Endothelial cell of umbilical vein (primary cell): ENCODE measurements around the gene CARD9. TPM values are rescaled to one million over a fixed set of nuclear protein-coding genes. Genes with fewer than 3 reads are reported as not detected.

Source experiments
- BruUV-seq: library from RNA; stranded (reverse); fragments of 400-500 nt; replicated peaks from 2 replicates; lab custom pipeline; 2021; lab: Mats Ljungman, UMichigan
- CTCF ChIA-PET: fragments of 300-600, 350-600 bp; sonication (Branson Sonifier 250); formaldehyde crosslinking; loops from one replicate; lab custom pipeline; 2021; ENCODE audit warnings: antibody characterized with exemption, inconsistent platforms; lab: Charles Lee
- POLR2A ChIA-PET: fragments of 300-600, 350-600 bp; sonication (Branson Sonifier 250); formaldehyde crosslinking; loops from one replicate; lab custom pipeline; 2021; ENCODE audit warnings: antibody characterized with exemption, inconsistent platforms; lab: Charles Lee
- DNase-seq: peaks from one replicate; pipeline ENCODE4 v3.0.0-alpha.2; 2011; ENCODE audit warnings: low read depth, low spot score
- FAIRE-seq: peaks from 2 replicates; lab custom pipeline; 2011; peaks lifted over from hg19 to GRCh38; lab: Jason Lieb, UNC
- H2AFZ ChIP-seq: 2 replicates; pipeline ENCODE4 v1.6.0; 2012; ENCODE audit warnings: low read depth, low read length, control low read depth, inconsistent platforms
- H3K27ac ChIP-seq: 2 replicates; pipeline ENCODE4 v1.5.1; 2011; ENCODE audit warnings: low read depth, mild to moderate bottlenecking, control low read depth, low read length, moderate library complexity; ENCODE audit not compliant: insufficient read depth
- H3K27me3 ChIP-seq, 2 experiments: 2 replicates each; pipeline versions ENCODE4 v1.6.0 to v1.6.1; 2011; ENCODE audit warnings: low read length in 2 of 2, mixed read lengths in 1 of 2; ENCODE audit not compliant: control insufficient read depth in 2 of 2, insufficient read depth in 2 of 2
- H3K36me3 ChIP-seq, 2 experiments: 2 replicates in 1 of 2; 3 replicates in 1 of 2; pipeline ENCODE4 v1.5.1; 2011; ENCODE audit warnings: low read length in 2 of 2, mild to moderate bottlenecking in 1 of 2, moderate library complexity in 1 of 2; ENCODE audit not compliant: control insufficient read depth in 2 of 2, insufficient read depth in 2 of 2; ENCODE audit errors: extremely low read depth in 1 of 2
- H3K4me1 ChIP-seq: 3 replicates; pipeline ENCODE4 v1.5.1; 2011; ENCODE audit warnings: mild to moderate bottlenecking, low read length; ENCODE audit not compliant: control insufficient read depth, insufficient read depth; ENCODE audit errors: extremely low read depth
- H3K4me2 ChIP-seq: 2 replicates; pipeline ENCODE4 v1.6.1; 2011; ENCODE audit warnings: low read length, control low read depth, mixed read lengths; ENCODE audit not compliant: insufficient read depth
- H3K4me3 ChIP-seq, 3 experiments: fragments of 200-600 bp in 1 of 3; sonication (generic), shearing (Covaris generic) in 1 of 3; replicated peaks in 1 of 3; 2 replicates each; pipeline ENCODE4 v1.5.1; 2011 to 2016; ENCODE audit warnings: control low read depth in 3 of 3, low read length in 3 of 3, mild to moderate bottlenecking in 2 of 3, inconsistent platforms in 1 of 3, low read depth in 1 of 3, moderate library complexity in 1 of 3; ENCODE audit not compliant: insufficient read depth in 1 of 3
- H3K79me2 ChIP-seq: 2 replicates; pipeline ENCODE4 v1.6.0; 2012; ENCODE audit warnings: low read length, inconsistent platforms; ENCODE audit not compliant: control insufficient read depth, insufficient read depth
- H3K9ac ChIP-seq: replicated peaks from 2 replicates; pipeline ENCODE3; 2011; ENCODE audit warnings: low read length, control low read depth; ENCODE audit not compliant: insufficient read depth; ENCODE audit errors: extremely low read depth
- H3K9me1 ChIP-seq: replicated peaks from 3 replicates; pipeline ENCODE4 v1.6.0; 2011; ENCODE audit warnings: mild to moderate bottlenecking, low read length; ENCODE audit not compliant: control insufficient read depth, insufficient read depth; ENCODE audit errors: extremely low read depth
- H3K9me3 ChIP-seq: replicated peaks from 2 replicates; pipeline ENCODE4 v1.5.1; 2012; ENCODE audit warnings: low read length, inconsistent platforms; ENCODE audit not compliant: control insufficient read depth, insufficient read depth
- H4K20me1 ChIP-seq: replicated peaks from 2 replicates; pipeline ENCODE3; 2011; ENCODE audit warnings: mild to moderate bottlenecking, low read length; ENCODE audit not compliant: control insufficient read depth, insufficient read depth; ENCODE audit errors: extremely low read depth
- CTCF ChIP-seq, 2 donors: IDR thresholded peaks; 1 replicate in 1 of 2; 2 replicates in 1 of 2; pipeline ENCODE4 v1.5.1; 2011; ENCODE audit warnings: low read length in 2 of 2, mild to moderate bottlenecking in 2 of 2, moderate library complexity in 2 of 2, control low read depth in 1 of 2, inconsistent platforms in 1 of 2, low read depth in 1 of 2; ENCODE audit not compliant: insufficient read depth in 1 of 2; ENCODE audit errors: extremely low read depth in 1 of 2
- EZH2 ChIP-seq: IDR thresholded peaks from 2 replicates; pipeline ENCODE4 v1.6.1; 2012; ENCODE audit warnings: borderline replicate concordance, low read depth, mild to moderate bottlenecking, moderate library complexity, low read length, inconsistent platforms; ENCODE audit not compliant: severe bottlenecking
- FOS ChIP-seq: IDR thresholded peaks from 2 replicates; pipeline ENCODE4 v1.6.1; 2011; ENCODE audit warnings: mild to moderate bottlenecking, low read length, moderate library complexity, borderline replicate concordance; ENCODE audit not compliant: insufficient read depth
- GATA2 ChIP-seq: IDR thresholded peaks from 2 replicates; pipeline ENCODE4 v1.7.0; 2011; ENCODE audit warnings: low read depth, mild to moderate bottlenecking, moderate library complexity, mixed read lengths, low read length; ENCODE audit not compliant: insufficient read length, insufficient read depth
- JUN ChIP-seq: IDR thresholded peaks from 2 replicates; pipeline ENCODE4 v1.6.1; 2011; ENCODE audit warnings: borderline replicate concordance, low read depth; ENCODE audit not compliant: insufficient read length, insufficient read depth
- MAX ChIP-seq: IDR thresholded peaks from 2 replicates; pipeline ENCODE4 v1.6.1; 2011; ENCODE audit not compliant: insufficient read depth, insufficient read length
- MYC ChIP-seq: IDR thresholded peaks from one replicate; pipeline ENCODE4 v1.6.1; 2011; ENCODE audit warnings: mild to moderate bottlenecking, low read depth, low read length
- POLR2A ChIP-seq: IDR thresholded peaks from 2 replicates; pipeline ENCODE4 v1.6.1; 2012; ENCODE audit warnings: low read depth, mild to moderate bottlenecking, control low read depth, low read length
- POLR2AphosphoS5 ChIP-seq: IDR thresholded peaks from 2 replicates; pipeline ENCODE4 v1.6.1; 2012; ENCODE audit warnings: low read depth, mild to moderate bottlenecking, control low read depth, low read length, moderate library complexity; ENCODE audit not compliant: insufficient read depth
- dilution Hi-C: fragments of 300-500 bp; cut with MboI; formaldehyde crosslinking; loops from one replicate; pipeline ENCODE4 v1.15.0; 2019; ENCODE audit warnings: low sequenced_read_pairs; ENCODE audit not compliant: extremely low pct_ligation_motif_present
- intact Hi-C: fragments of 100-400 bp; cut with micrococcal nuclease; formaldehyde crosslinking; loops from one replicate; pipeline ENCODE4 v1.10.0; 2022
- polyA plus RNA-seq, 4 experiments: library from polyadenylated mRNA; depleted of rRNA in 3 of 4; stranded (reverse) in 3 of 4; unstranded in 1 of 4; fragments of >200 nt; gene quantifications; 2 replicates each; pipeline versions ENCODE4 v1.2.1 to v1.2.3, GENCODE V29; 2011 to 2012; ENCODE audit warnings: missing spikeins in 1 of 4
- total RNA-seq: library from RNA; stranded (reverse); gene quantifications from 2 replicates; pipeline ENCODE4 v1.2.3, GENCODE V29; 2021

CARD9 gene
- total and polyA plus RNA-seq, 2 donors (not counting 3 experiments of a cell fraction or from before 2014, with no cell fraction given) = 0.22 to 0.71 TPM

- dilution Hi-C loops (no loop called here), intact Hi-C loops (no loop called here)
- H3K4me2 ChIP-seq = no peak overlapping the region
- H4K20me1 ChIP-seq = no peaks in the 10 kb centered on the region
- H3K4me3 ChIP-seq = no peak overlapping the region
- no peak overlapping the region for H2AFZ ChIP-seq
- peaks cover 4 to 67% of the 10 kb centered on the region in 2 experiments for H3K36me3 ChIP-seq
- FAIRE-seq (no peak), DNase-seq (no peak)
- ChIA-PET POLR2A (no interaction called here), CTCF (no interaction called here)
- no peak overlapping the region for H3K27ac ChIP-seq
- no peaks in the 10 kb centered on the region for H3K9me1 ChIP-seq
- TF ChIP-seq MAX (no peak), EZH2 (no peak), FOS (no peak), JUN (no peak), GATA2 (no peak), POLR2A (no peak), MYC (no peak), POLR2AphosphoS5 (no peak), CTCF (IDR thresholded peaks at IDR 0.05; ENCODE audit: extremely low read depth in 1 of 2, insufficient read depth in 1 of 2, low read depth in 1 of 2, low read length in 2 of 2) (no peak)
- H3K9ac ChIP-seq = no peak overlapping the region
- H3K27me3 ChIP-seq = no peaks in the 10 kb centered on the region
- H3K4me1 ChIP-seq = no peaks in the 10 kb centered on the region
- no TSS peak for BruUV-seq
- no peaks in the 10 kb centered on the region for H3K79me2 ChIP-seq
- H3K9me3 ChIP-seq = no peaks in the 10 kb centered on the region
Measured at GRCh38 chr9:136385015-136385414, 11.5 kb upstream of the CARD9 start.
